ENCODE results near the gene CST11.

GRCh38 chr20:23455639-23456038 lies 3.0 kb upstream of the CST11 start:
- TF ChIP-seq, protein P1, sequence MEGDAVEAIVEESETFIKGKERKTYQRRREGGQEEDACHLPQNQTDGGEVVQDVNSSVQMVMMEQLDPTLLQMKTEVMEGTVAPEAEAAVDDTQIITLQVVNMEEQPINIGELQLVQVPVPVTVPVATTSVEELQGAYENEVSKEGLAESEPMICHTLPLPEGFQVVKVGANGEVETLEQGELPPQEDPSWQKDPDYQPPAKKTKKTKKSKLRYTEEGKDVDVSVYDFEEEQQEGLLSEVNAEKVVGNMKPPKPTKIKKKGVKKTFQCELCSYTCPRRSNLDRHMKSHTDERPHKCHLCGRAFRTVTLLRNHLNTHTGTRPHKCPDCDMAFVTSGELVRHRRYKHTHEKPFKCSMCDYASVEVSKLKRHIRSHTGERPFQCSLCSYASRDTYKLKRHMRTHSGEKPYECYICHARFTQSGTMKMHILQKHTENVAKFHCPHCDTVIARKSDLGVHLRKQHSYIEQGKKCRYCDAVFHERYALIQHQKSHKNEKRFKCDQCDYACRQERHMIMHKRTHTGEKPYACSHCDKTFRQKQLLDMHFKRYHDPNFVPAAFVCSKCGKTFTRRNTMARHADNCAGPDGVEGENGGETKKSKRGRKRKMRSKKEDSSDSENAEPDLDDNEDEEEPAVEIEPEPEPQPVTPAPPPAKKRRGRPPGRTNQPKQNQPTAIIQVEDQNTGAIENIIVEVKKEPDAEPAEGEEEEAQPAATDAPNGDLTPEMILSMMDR (IDR thresholded peaks at IDR 0.05; ENCODE audit: insufficient read depth, low read length), result no peak
- no peak for TF ChIP-seq POLR2AphosphoS5 (IDR thresholded peaks at IDR 0.05; ENCODE audit: low read depth)
- TF ChIP-seq, protein P2, sequence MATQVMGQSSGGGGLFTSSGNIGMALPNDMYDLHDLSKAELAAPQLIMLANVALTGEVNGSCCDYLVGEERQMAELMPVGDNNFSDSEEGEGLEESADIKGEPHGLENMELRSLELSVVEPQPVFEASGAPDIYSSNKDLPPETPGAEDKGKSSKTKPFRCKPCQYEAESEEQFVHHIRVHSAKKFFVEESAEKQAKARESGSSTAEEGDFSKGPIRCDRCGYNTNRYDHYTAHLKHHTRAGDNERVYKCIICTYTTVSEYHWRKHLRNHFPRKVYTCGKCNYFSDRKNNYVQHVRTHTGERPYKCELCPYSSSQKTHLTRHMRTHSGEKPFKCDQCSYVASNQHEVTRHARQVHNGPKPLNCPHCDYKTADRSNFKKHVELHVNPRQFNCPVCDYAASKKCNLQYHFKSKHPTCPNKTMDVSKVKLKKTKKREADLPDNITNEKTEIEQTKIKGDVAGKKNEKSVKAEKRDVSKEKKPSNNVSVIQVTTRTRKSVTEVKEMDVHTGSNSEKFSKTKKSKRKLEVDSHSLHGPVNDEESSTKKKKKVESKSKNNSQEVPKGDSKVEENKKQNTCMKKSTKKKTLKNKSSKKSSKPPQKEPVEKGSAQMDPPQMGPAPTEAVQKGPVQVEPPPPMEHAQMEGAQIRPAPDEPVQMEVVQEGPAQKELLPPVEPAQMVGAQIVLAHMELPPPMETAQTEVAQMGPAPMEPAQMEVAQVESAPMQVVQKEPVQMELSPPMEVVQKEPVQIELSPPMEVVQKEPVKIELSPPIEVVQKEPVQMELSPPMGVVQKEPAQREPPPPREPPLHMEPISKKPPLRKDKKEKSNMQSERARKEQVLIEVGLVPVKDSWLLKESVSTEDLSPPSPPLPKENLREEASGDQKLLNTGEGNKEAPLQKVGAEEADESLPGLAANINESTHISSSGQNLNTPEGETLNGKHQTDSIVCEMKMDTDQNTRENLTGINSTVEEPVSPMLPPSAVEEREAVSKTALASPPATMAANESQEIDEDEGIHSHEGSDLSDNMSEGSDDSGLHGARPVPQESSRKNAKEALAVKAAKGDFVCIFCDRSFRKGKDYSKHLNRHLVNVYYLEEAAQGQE (IDR thresholded peaks at IDR 0.05; ENCODE audit: insufficient replicate concordance, low read depth), result no peak

Measured in HL-60 (cell line).